NCI-H1436 treated with DMSO at 0.1 percent for 48 hours (cell line): ENCODE data around the gene SDR39U1.
A peak's percentile ranks its signal among the peaks of the same experiment; 100 is the strongest.
"Not testable (repeated sequence)": the region's sequence is repeated elsewhere in the genome, so short reads cannot be mapped to it uniquely, and the experiment has no call there.

Source experiments
- DNase-seq: peaks from one replicate; lab custom pipeline; 2025; lab: John Stamatoyannopoulos, UW

Gene SDR39U1, protein sequence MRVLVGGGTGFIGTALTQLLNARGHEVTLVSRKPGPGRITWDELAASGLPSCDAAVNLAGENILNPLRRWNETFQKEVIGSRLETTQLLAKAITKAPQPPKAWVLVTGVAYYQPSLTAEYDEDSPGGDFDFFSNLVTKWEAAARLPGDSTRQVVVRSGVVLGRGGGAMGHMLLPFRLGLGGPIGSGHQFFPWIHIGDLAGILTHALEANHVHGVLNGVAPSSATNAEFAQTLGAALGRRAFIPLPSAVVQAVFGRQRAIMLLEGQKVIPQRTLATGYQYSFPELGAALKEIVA

DNA sequence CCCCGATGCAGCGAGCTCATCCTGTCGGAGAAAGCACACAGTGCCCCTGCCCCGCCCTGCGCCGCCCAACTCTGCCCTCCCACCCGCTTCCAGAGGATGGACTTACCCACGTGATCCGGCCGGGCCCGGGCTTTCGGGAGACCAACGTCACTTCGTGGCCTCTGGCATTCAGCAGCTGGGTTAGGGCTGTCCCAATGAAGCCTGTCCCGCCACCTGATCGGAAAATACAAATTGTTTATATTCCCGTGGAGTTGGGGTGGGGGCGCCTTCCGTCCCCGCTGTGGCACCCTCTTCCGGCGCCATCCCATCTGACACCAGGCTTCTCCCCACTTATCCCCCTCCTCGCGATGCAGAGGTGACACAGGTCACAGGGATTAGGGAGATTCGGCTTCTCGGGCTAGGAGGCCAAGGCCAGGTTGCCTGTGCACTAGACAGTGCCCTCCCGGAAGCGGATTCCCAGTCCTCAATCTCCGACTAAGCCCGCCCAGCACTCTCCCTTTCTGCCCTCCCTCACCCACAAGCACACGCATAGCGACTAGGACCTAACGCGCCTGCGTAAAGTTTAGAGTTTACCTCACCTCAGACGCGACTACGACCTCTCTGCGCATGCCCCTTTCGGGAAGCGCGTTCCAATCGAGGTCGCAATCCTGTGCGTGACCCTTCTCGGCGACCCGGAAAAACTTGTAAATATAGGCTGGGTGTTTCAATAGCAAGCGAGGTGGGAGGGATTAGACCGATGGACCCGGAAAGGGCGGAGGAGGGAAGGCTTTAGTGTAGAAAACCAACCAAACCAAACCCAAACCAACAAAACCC is at the start of gene SDR39U1:
TSS of gene SDR39U1 (minus strand) at position 537 of the 813 bp plus-strand sequence. CDS start at position 530, 7 bp downstream.
- peak; percentile 95 for DNase-seq

DNA sequence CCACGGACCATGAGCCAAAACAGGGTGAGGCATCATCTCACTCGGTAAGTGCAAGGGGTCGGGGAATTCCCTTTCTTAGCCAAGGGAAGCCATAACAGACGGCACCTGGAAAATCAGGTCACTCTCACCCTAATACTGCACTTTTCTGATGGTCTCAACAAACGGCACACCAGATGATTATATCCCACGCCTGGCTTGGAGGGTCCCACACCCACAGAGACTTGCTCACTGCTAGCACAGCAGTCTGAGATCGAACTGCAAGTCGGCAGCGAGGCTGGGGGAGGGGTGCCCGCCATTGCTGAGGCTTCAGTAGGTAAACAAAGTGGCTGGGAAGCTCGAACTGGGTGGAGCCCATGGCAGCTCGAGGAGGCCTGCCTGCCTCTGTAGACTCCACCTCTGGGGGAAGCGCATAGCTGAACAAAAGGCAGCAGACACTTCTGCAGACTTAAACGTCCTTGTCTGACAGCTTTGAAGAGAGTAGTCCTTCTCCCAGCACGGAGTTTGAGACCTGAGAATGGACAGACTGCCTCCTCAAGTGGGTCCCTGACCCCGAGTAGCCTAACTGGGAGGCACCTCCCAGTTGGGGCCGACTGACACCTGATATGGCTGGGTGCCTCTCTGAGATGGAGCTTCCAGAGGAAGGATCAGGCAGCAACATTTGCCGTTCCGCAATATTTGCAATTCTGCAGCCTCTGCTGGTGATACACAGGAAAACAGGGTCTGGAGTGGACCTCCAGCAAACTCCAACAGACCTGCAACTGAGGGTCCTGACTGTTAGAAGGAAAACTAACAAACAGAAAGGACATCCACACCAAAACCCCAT is 49.2 kb upstream of the SDR39U1 start:
- DNase-seq: not testable (repeated sequence)

DNA sequence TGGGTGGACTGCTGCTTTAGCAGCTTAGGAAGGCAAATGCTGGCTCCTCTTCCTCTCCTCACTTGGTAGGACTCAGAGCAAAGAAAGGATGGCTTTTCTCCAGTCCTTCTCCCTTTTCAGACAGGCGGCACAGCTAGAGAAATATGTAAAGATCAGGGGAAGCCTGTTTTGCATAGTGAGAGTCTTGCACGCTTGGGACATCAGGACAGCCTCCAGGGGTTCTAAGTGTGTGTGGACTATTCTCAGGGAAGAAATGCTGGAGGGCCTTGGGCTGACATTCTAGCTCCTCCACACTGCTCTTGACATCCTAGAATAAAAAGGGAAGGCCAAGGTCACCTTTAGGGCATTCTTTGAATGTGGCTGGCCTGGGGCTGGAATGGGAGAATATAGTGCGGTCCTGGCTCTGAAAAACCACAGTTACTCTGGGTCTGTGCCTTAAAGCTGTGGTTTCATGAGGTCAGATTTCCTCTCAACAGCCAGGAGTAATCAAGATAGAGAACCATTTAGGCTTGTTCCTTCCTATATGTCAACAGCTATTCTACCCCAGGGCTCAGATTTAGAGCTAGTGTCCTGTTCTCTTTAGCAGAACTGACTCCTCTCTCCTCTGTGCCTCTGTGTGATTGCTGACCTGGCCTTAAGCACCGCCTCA is 41.2 kb upstream of the SDR39U1 start:
- no peak for DNase-seq

DNA sequence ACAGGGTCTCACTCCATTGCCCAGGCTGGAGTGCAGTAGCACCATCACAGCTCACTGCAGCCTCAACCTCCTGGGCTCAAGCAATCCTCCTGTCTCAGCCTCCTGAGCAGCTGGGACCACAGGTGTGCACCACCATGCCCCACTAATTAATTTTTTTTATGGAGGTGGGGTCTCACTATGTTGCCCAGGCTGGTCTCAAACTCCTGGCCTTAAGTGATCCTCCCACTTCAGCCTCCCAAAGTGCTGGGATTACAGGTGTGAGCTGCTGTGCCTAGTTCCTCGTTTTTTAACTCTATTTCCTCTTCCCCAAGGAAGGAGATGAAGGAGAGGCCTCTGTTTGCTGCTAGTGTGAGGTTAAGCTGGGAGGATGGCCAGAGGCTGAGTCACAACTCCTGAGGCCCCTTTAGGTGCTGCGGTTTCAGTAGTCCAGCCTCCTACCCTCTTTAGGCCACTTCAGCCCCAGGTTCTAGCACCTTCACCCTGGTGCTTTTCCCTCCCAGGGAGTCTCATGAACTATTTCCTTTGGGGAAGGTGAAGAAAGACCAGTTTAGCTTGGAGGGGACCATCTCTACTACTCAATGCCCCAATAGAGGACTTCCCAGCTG is 40.2 kb upstream of the SDR39U1 start:
- DNase-seq: not testable (repeated sequence)

DNA sequence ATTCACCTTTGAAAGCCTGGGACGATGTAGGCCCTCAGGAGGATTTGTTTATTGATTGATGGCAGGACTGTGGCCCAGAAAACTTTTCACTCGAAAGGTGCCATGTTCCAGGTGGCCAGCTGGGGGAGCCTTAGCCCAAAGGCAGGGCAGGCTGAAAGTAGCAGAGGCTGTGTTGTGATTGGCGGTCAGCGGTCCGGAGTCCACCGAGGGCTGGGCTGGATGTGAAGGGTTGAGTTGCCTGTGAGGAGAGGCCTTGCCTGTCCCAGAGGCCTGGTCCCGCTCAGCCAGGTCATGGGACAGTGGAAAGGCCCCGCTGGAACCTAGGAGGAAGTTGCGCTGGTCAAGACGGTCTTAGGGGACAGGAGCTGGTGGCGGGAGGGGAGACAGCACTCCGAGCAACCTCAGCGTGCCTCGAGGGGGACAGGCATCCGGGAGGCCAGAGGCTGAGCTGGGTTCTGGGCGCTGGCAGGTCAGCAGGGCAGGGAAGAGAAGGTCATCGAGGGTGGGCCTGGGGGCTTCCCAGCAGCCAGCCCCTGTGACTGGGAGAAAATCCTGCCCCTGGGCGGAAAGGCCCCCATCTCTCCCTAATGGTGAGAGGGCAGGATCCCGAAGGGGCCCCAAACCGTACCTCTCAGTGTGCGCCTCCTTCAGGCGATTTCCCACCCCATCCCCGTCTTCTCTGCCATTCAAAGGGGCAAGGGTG is 39.2 kb upstream of the SDR39U1 start:
- no peak for DNase-seq

DNA sequence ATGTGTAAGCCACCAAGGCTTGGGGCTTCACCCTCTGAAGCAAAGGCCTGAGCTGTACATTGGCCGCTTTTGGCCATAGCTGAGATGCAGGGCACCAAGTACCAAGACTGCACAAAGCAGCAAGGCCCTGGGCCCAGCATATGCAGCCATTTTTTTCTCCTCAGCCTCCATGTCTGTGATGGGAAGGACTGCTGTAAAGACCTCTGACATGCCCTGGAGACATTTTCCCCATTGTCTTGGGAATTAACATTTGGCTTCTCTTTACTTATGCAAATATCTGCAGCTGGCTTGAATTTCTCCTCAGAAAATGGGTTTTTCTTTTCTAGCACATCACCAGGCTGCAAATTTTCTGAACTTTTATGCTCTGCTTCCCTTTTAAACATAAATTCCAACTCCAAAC is 37.4 kb upstream of the SDR39U1 start:
- DNase-seq: not testable (repeated sequence)

DNA sequence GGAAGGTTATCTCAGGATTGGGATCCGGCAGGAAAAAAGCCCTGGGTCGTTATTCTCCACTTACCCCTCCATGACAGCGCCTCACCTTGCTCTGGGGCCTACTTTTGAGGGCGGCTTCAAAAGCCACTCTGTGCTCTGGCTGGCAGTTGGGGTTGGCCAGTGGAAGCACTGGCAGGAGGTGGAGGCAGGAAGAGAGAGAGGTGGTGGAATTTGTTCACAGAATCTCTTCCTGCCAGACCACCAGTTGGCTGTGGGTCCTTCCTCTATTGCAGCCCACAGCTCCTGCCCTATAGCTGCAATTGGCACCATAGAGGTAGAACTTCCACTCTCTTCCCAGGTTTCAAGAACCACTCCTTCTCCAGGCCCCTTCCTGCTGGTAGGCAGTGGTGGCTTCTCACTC is 32.7 kb upstream of the SDR39U1 start:
- no peak for DNase-seq

DNA sequence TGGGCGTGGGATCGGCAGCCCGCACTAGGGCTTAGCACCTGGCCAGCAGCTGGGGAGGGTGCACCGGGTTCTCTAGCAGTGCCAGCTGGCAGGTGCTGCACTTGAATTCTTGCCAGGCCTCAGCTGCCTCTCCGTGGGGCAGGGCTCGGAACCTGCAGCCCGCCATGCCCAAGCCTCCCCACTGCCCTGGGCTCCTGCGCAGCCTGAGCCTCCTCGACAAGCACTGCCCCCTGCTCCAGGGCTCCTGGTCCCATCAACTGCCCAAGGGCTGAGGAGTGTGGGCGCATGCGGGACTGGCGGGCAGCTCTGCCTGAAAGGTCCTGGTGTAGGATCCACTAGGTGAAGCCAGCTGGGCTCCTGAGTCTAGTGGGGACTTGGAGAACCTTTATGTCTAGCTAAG is 30.6 kb upstream of the SDR39U1 start:
- DNase-seq: no peak

DNA sequence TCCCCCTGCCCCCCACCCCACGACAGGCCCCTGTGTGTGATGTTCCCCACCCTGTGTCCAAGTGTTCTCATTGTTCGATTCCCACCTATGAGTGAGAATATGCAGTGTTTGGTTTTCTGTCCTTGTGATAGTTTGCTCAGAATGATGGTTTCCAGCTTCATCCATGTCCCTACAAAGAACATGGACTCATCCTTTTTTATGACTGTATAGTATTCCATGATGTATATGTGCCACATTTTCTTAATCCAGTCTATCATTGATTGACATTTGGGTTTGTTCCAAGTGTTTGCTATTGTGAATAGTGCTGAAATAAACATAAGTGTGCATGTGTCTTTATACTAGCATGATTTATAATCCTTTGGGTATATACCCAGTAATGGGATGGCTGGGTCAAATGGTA is 27.9 kb upstream of the SDR39U1 start:
- not testable (repeated sequence) for DNase-seq

DNA sequence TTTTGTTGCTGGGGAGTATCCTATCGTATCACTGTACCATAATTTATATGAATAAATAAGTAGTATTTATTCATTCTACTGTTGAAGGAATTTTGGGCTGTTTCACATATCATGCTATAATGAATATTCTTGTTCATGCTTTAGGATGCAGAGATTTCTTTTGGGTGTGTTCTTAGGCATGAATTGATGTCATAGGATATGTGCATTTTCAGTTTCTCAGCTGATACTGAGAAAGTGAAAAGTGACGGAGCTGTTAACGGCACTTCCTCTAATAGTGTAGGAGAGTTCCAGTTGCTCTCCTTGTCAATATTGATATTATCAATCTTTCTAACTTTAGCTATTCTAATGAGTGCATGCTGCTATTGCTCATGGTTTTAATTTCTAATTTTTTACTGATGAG is 23.2 kb upstream of the SDR39U1 start:
- no peak for DNase-seq

DNA sequence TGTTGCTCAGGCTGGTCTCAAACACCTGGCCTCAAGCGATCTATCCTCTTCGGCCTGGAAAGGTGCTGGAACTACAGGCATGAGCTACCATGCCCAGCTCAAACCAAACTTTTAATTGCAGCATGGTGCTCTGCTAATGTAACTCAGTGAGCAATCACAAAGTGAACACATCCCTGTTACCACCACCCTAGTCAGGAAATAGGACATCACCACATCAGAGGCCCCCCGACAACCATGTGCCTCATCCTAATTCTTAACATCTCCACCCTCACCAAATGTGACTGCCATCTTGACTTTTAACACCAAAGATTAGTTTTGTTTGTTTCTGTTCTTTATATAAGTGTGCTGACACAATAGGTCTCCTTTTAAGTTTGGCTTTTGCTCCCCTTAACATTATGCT is 22.8 kb upstream of the SDR39U1 start:
- no peak for DNase-seq

DNA sequence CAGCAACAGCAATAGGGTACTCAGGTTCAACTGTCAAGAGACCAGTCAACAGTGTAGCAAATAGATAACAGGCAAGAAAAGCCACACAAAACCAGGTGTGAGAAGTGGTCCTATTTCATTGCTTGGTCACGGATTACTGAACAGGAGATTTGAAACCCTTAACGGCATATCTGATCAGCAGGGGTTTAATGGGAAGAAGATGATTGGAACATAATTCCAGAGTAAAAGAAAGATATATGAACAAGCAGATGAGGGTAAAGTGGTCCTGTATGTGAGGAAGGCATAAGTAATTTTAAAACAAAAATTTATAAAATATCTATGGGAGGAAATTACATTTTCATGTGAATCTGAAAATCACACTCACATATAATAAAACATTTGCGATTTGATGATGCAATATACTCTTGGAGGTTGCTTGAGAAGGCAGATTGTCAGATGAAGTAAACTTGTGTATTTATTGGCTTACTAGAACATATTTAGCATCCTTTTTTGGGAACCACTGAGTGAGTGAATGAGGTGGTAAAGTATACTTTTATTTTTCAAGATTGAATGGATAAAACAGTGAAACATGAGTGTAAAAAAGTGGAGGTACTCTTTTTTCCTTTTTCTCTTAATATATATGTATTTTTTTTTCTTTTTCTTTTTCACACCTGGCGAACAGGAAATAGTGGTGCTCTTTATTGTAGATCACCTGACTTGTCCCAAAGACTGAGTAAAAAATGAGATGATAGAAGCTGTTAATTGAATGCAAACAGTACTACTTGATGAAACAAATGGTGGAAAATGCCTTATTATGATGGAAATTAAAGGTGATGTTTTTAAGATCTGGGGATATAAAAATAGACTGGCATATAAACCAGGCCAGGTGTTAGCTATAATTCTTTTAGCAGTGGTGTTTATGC is 21.6 kb upstream of the SDR39U1 start:
- DNase-seq: no peak

DNA sequence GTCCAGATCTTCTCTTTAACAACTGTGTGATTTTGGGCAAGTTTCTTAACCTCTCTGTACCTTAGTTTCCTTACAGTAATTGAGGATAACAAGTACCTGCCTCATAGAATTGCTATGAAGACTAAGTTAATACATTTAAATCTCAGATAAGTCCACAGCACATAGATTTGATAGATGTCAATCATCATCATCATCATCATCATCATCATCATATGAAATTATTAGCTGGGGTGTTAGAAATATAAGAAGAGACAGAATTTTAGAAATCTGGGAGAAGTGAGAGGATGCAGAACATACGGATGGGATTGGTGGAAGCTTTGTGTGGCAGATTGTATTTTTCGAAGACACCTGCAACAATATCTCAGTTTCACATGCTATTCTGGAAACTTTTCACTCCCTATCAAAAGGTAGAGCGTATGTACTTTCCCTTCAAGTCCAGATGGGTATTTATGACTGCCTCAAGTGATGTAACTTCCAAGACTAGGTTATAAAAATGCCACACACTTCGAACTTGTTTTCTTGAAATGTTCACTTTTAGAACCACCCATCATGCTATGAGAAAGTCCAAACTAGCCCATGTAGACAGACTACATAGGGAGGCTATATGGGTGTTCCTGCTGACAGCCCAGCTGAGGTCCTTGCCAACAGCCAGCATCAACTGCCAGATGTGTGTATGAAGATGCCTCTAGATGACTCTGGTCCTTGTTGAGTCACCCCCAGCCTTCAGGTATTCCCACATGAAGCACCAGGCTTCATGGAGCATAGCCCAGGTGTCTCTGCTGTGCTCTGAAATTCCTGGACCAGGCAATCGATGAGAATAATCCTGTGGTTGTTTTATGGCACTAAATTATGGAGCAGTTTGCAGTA is 20.7 kb upstream of the SDR39U1 start:
- DNase-seq: no peak

DNA sequence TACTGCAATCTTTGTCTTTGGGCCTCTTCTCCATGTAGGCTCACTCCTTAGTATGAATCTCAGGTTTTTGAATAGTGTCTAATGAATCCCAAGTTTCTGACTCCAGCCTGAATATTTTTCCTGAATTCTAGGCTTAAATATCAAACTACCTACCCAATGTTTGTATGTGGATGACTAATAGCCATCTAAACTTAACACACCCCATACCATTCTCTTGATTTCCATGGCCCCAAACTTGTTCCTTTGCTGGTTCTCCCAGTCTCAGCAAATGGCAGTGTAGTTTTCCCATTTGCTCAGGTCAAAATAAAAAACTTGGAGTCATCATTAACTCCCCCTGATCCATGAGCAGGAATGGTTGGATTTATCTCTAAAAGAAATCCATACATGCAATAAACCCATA is 18.8 kb upstream of the SDR39U1 start:
- no peak for DNase-seq

DNA sequence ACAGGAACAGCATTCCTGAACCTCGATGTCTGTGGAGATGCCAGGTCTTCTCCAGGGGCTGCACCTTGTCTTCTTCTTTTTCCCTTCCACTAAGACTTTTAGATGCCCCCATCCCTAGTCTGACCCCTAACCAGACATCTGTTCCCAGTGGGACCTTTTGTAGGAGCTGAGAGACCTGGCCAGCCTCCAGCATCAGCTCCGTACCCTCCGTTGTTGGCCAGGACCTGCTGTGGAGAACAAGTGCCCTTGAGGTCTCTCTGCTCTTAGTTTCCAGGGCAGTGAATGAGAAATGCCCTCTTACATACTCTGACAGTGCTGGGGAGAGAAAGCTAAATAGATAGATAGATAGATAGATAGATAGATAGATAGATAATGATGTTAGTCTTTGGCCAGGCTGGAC is 16.8 kb upstream of the SDR39U1 start:
- DNase-seq: no peak

DNA sequence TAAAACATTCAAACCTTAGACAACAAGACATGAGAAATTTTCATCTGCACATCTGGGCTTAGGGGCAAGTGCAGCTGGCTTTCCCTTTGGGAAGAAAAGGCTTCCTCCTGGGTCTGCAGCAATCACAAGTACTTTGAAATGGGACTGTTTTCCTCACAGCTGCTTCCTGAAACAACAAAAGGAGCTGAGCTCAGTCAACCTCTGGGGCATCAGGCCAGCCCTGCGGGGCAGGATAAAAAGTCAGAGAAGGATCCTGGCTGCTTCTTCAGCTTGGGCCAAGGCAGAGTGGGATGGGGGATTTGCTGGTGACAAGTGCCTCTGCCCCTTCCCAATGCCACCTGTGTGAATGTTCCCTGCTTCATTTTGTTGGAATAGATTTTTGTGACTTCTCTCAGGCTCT is 16.2 kb upstream of the SDR39U1 start:
- no peak for DNase-seq

DNA sequence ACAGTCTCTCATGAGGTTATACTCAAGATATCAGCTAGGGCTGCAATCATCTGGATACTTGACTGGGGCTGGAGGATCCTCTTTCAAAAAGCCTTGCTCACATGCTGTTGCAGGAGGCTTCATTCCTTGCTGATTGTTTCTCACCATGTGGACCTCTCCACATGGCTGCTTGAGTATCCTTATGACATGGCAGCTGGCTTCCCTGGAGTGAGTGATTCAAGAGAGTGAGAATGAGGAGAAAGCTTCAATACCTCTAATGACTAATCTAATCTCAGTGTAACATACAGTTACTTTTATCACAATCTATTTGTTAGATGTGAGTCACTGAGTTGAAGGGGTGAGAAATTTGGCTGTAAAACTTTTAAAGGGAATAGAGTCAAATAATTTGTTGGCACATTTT is 14.4 kb upstream of the SDR39U1 start:
- no peak for DNase-seq

DNA sequence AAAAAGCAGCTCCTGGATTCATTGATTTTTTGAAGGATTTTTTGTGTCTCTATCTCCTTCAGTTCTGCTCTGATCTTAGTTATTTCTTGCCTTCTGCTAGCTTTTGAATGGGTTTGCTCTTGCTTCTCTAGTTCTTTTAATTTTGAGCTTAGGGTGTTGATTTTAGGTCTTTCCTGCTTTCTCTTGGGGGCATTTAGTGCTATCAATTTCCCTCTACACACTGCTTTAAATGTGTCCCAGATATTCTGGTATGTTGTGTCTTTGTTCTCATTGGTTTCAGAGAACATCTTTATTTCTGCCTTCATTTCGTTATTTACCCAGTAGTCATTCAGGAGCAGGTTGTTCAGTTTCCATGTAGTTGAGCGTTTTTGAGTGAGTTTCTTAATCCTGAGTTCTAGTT is 8.3 kb upstream of the SDR39U1 start:
- DNase-seq: not testable (repeated sequence)

DNA sequence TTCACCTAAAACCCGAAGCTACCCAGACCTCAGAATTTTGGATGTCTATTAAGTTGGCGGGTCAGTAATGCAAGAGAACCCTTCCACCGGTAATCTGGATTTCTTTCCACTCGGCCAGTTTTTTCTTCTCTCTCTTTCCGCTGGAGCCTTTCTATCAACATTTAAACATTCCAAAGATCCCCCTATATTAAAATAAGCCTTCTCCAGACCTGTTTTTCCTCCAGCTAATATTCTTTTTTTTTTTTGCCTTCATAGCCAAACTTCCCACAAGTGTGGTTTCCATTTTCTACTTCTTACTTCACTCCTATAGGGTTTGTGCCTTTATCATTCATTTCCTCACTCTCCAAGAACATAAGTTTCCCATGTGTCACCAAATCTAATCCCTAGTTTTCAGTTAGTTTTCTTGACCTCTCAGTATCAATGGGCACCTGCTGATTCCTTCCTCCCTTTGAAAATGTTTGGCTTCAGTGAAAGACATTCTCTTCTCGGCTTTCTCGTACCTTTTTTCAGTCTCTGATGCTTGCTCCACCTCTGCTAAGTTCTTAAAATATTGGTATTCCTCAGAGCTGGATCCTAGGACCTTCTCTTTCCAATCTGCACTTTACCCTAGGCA is 583 bp upstream of the SDR39U1 start:
- no peak for DNase-seq
